WTC11 (cell line): Measurements from ENCODE around the gene DNAH8.

Experiments
- ELF4 ChIP-seq: sonication (generic); formaldehyde crosslinking; IDR thresholded peaks from 2 replicates; pipeline ENCODE4 v1.8.1; 2022; ENCODE audit warnings: low read depth, mild to moderate bottlenecking, moderate library complexity, missing genetic modification reagents
- IRF2 ChIP-seq: sonication (generic); formaldehyde crosslinking; IDR thresholded peaks from 2 replicates; pipeline ENCODE4 v1.8.0; 2022; ENCODE audit warnings: low read depth, missing genetic modification reagents, borderline replicate concordance
- JUN ChIP-seq: sonication (generic); formaldehyde crosslinking; IDR thresholded peaks from 2 replicates; pipeline ENCODE4 v1.8.0; 2023; ENCODE audit warnings: mild to moderate bottlenecking, missing genetic modification reagents
- NR2C2 ChIP-seq: sonication (generic); formaldehyde crosslinking; IDR thresholded peaks from 2 replicates; pipeline ENCODE4 v1.8.0; 2022; ENCODE audit warnings: mild to moderate bottlenecking, missing genetic modification reagents
- TEAD4 ChIP-seq: sonication (generic); formaldehyde crosslinking; IDR thresholded peaks from 2 replicates; pipeline ENCODE4 v1.8.0; 2022; ENCODE audit warnings: mild to moderate bottlenecking, missing genetic modification reagents
- ZNF232 ChIP-seq: sonication (generic); formaldehyde crosslinking; IDR thresholded peaks from 2 replicates; pipeline ENCODE4 v1.8.0; 2022; ENCODE audit warnings: mild to moderate bottlenecking, missing genetic modification reagents
- TF ChIP-seq, protein P1 (sequence below): sonication (generic); formaldehyde crosslinking; IDR thresholded peaks from 2 replicates; pipeline ENCODE4 v1.8.1; 2023; ENCODE audit warnings: mild to moderate bottlenecking, missing genetic modification reagents, moderate library complexity
- TF ChIP-seq, protein P2 (sequence below): fragments of 200-600 bp; IDR thresholded peaks from 2 replicates; pipeline ENCODE4 v1.8.0; 2022; ENCODE audit warnings: antibody characterized with exemption
- TF ChIP-seq, protein P3 (sequence below): sonication (generic); formaldehyde crosslinking; IDR thresholded peaks from 2 replicates; pipeline ENCODE4 v1.8.1; 2022; ENCODE audit warnings: mild to moderate bottlenecking, missing genetic modification reagents, moderate library complexity, borderline replicate concordance
- TF ChIP-seq, protein P4 (sequence below): sonication (generic); formaldehyde crosslinking; IDR thresholded peaks from 2 replicates; pipeline ENCODE4 v1.8.0; 2022; ENCODE audit warnings: mild to moderate bottlenecking, missing genetic modification reagents
- TF ChIP-seq, protein P5 (sequence below): sonication (generic); formaldehyde crosslinking; IDR thresholded peaks from 2 replicates; pipeline ENCODE4 v1.8.1; 2023; ENCODE audit warnings: mild to moderate bottlenecking, moderate library complexity, missing genetic modification reagents
- TF ChIP-seq, protein P6 (sequence below): sonication (generic); formaldehyde crosslinking; IDR thresholded peaks from 2 replicates; pipeline ENCODE4 v1.8.1; 2022; ENCODE audit warnings: low read depth, missing genetic modification reagents, borderline replicate concordance
- TF ChIP-seq, protein P7 (sequence below): sonication (generic); formaldehyde crosslinking; IDR thresholded peaks from 2 replicates; pipeline ENCODE4 v1.8.1; 2022; ENCODE audit warnings: mild to moderate bottlenecking, moderate library complexity, missing genetic modification reagents

DNA sequence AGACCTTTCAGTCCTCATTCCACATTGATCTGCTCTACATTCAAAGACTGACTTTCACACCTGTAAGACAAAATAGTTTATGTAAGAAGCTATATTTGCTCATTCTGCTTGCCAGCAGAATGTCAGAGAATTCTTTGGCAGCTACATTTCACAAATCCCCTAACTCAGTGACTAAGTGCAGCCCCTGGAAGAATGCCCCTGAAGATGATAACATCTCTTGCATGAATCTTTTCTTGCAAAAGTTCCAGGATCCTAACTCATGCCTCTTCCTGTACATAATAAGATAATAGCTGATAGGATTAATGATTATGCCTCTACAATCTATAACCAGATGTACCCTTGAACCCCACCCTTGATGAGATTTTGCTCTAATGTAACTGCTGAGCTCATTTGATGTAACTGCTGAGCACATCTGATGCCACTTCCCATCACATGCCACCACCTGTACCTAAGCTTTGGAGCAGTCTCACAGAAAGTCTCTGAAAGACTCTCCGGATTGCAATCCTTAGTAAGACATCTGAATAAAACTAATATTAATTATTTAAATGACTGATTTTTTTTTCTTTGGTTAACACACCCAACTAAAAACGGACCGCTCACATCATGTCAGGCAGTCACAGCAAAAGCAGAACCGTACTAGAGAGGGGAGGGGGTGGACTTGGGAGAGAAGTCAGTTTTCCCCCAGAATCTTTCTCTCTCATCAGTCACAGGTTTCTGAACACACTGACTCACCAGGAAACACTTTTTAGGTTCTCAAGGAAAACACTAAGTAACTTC, 684 bp upstream of the DNAH8 start:
- TF ChIP-seq, protein P1, sequence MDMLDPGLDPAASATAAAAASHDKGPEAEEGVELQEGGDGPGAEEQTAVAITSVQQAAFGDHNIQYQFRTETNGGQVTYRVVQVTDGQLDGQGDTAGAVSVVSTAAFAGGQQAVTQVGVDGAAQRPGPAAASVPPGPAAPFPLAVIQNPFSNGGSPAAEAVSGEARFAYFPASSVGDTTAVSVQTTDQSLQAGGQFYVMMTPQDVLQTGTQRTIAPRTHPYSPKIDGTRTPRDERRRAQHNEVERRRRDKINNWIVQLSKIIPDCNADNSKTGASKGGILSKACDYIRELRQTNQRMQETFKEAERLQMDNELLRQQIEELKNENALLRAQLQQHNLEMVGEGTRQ = no peak
- no peak for TF ChIP-seq ELF4 (CRISPR knock-in tag)
- TF ChIP-seq, protein P2, sequence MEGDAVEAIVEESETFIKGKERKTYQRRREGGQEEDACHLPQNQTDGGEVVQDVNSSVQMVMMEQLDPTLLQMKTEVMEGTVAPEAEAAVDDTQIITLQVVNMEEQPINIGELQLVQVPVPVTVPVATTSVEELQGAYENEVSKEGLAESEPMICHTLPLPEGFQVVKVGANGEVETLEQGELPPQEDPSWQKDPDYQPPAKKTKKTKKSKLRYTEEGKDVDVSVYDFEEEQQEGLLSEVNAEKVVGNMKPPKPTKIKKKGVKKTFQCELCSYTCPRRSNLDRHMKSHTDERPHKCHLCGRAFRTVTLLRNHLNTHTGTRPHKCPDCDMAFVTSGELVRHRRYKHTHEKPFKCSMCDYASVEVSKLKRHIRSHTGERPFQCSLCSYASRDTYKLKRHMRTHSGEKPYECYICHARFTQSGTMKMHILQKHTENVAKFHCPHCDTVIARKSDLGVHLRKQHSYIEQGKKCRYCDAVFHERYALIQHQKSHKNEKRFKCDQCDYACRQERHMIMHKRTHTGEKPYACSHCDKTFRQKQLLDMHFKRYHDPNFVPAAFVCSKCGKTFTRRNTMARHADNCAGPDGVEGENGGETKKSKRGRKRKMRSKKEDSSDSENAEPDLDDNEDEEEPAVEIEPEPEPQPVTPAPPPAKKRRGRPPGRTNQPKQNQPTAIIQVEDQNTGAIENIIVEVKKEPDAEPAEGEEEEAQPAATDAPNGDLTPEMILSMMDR = no peak
- TF ChIP-seq, protein P3, sequence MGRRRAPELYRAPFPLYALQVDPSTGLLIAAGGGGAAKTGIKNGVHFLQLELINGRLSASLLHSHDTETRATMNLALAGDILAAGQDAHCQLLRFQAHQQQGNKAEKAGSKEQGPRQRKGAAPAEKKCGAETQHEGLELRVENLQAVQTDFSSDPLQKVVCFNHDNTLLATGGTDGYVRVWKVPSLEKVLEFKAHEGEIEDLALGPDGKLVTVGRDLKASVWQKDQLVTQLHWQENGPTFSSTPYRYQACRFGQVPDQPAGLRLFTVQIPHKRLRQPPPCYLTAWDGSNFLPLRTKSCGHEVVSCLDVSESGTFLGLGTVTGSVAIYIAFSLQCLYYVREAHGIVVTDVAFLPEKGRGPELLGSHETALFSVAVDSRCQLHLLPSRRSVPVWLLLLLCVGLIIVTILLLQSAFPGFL (CRISPR knock-in tag) = no peak
- TF ChIP-seq, protein P4, sequence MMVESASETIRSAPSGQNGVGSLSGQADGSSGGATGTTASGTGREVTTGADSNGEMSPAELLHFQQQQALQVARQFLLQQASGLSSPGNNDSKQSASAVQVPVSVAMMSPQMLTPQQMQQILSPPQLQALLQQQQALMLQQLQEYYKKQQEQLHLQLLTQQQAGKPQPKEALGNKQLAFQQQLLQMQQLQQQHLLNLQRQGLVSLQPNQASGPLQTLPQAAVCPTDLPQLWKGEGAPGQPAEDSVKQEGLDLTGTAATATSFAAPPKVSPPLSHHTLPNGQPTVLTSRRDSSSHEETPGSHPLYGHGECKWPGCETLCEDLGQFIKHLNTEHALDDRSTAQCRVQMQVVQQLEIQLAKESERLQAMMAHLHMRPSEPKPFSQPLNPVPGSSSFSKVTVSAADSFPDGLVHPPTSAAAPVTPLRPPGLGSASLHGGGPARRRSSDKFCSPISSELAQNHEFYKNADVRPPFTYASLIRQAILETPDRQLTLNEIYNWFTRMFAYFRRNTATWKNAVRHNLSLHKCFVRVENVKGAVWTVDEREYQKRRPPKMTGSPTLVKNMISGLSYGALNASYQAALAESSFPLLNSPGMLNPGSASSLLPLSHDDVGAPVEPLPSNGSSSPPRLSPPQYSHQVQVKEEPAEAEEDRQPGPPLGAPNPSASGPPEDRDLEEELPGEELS (CRISPR knock-in tag) = no peak
- TF ChIP-seq, protein P5, sequence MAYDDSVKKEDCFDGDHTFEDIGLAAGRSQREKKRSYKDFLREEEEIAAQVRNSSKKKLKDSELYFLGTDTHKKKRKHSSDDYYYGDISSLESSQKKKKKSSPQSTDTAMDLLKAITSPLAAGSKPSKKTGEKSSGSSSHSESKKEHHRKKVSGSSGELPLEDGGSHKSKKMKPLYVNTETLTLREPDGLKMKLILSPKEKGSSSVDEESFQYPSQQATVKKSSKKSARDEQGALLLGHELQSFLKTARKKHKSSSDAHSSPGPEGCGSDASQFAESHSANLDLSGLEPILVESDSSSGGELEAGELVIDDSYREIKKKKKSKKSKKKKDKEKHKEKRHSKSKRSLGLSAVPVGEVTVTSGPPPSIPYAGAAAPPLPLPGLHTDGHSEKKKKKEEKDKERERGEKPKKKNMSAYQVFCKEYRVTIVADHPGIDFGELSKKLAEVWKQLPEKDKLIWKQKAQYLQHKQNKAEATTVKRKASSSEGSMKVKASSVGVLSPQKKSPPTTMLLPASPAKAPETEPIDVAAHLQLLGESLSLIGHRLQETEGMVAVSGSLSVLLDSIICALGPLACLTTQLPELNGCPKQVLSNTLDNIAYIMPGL (CRISPR knock-in tag) = no peak
- TF ChIP-seq, protein P6, sequence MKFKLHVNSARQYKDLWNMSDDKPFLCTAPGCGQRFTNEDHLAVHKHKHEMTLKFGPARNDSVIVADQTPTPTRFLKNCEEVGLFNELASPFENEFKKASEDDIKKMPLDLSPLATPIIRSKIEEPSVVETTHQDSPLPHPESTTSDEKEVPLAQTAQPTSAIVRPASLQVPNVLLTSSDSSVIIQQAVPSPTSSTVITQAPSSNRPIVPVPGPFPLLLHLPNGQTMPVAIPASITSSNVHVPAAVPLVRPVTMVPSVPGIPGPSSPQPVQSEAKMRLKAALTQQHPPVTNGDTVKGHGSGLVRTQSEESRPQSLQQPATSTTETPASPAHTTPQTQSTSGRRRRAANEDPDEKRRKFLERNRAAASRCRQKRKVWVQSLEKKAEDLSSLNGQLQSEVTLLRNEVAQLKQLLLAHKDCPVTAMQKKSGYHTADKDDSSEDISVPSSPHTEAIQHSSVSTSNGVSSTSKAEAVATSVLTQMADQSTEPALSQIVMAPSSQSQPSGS (CRISPR knock-in tag) = no peak
- no peak for TF ChIP-seq TEAD4
- no peak for TF ChIP-seq NR2C2 (CRISPR knock-in tag)
- TF ChIP-seq, protein P7, sequence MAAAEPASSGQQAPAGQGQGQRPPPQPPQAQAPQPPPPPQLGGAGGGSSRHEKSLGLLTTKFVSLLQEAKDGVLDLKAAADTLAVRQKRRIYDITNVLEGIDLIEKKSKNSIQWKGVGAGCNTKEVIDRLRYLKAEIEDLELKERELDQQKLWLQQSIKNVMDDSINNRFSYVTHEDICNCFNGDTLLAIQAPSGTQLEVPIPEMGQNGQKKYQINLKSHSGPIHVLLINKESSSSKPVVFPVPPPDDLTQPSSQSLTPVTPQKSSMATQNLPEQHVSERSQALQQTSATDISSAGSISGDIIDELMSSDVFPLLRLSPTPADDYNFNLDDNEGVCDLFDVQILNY (CRISPR knock-in tag) = no peak
- TF ChIP-seq ZNF232 = no peak
- no peak for TF ChIP-seq IRF2 (CRISPR knock-in tag)
- TF ChIP-seq JUN (CRISPR knock-in tag) = no peak
